Stomach (tissue), 4 donors: Measurements from ENCODE around the gene TRPM3.

Experiments used
- POLR2AphosphoS5 ChIP-seq, 3 donors: sonication (generic); formaldehyde crosslinking; IDR thresholded peaks; one replicate each; pipeline ENCODE4 v1.6.1; 2016; ENCODE audit warnings: antibody characterized with exemption in 3 of 3
- TF ChIP-seq, protein P1 (sequence below), 7 experiments: fragments of 450-650 bp in 4 of 7; fragments of 200-600 bp in 3 of 7; sonication (generic) in 3 of 7; IDR thresholded peaks; one replicate each; pipeline ENCODE4 v1.5.1; 2016 to 2019; ENCODE audit warnings: antibody characterized with exemption in 7 of 7, control low read depth in 2 of 7, mild to moderate bottlenecking in 1 of 7

DNA sequence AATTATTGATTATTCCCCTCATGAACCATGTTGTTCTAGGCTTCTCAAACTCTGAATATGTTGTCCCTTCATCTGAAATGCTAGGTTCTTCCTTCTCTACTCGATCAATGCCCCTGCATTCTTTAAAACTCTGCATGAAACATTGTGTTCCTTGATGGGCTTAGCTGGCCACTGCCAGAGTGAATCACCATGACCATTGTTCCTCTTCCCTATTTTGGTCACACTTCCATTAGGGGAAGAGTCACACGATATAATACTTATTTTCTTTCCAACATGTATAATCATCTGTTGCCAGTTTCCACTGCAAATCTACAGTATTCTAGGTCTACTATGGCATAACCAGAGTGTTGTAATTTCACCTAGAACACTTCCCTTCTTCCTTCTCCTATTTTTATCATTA lies 247.9 kb downstream of the TRPM3 start:
- TF ChIP-seq, protein P1, sequence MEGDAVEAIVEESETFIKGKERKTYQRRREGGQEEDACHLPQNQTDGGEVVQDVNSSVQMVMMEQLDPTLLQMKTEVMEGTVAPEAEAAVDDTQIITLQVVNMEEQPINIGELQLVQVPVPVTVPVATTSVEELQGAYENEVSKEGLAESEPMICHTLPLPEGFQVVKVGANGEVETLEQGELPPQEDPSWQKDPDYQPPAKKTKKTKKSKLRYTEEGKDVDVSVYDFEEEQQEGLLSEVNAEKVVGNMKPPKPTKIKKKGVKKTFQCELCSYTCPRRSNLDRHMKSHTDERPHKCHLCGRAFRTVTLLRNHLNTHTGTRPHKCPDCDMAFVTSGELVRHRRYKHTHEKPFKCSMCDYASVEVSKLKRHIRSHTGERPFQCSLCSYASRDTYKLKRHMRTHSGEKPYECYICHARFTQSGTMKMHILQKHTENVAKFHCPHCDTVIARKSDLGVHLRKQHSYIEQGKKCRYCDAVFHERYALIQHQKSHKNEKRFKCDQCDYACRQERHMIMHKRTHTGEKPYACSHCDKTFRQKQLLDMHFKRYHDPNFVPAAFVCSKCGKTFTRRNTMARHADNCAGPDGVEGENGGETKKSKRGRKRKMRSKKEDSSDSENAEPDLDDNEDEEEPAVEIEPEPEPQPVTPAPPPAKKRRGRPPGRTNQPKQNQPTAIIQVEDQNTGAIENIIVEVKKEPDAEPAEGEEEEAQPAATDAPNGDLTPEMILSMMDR (IDR thresholded peaks at IDR 0.05) = no peak
- no peak for TF ChIP-seq POLR2AphosphoS5 (IDR thresholded peaks at IDR 0.05)
